COLO668 (cell line): ENCODE data around the gene TRIM72.
"Not testable (repeated sequence)": the region's sequence is repeated elsewhere in the genome, so short reads cannot be mapped to it uniquely, and the experiment has no call there.

Source experiments
- DNase-seq: peaks from one replicate; lab custom pipeline; 2025; ENCODE audit not compliant: unreplicated experiment; lab: John Stamatoyannopoulos, UW

Gene TRIM72

GRCh38 chr16:31190061-31190460 lies 23.9 kb upstream of the TRIM72 start:
- no peak for DNase-seq

- DNase-seq = no peak
Observed at GRCh38 chr16:31190818-31191444, 23.0 kb upstream of the TRIM72 start.

GRCh38 chr16:31191697-31192428 lies 22.1 kb upstream of the TRIM72 start:
- no peak for DNase-seq

- DNase-seq = no peak
Observed at GRCh38 chr16:31192856-31193642, 20.9 kb upstream of the TRIM72 start.

DNA sequence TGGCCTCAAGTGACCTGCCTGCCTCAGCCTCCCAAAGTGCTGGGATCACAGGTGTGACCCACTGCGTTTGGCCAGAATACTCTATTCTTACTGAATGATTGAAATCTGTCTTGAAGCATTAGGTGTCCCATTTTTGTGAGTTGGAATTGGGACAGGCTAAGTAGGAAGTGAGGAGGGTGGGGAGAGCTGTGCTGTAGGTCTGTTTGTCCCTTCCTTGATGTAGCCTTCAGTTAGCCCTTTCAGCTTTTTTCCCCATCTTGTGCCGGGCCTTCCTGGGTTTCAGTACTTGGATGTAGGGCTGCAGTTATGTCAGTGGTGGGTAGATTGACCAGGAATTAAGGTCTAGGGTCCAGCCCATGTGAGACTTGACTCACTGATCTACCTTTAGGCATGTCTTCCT lies 20.0 kb upstream of the TRIM72 start:
- no peak for DNase-seq

DNA sequence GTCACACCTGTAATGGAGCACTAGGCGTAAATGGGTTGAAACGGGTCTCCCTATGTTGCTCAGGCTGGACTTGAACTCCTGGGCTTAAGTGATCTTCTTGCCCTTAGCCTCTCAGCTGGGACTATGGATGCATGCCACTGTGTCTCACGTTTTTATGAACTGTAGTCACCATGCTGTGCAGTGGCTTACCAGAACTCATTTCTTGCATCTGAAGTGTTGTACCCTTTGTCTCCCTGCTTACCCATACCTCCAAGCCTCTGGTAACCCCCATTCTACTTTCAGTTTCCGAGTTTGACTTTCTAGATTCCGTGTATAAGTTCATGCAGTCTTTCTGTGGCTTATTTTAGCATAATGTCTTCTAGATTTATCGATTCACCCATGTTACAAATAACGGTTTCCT lies 19.0 kb upstream of the TRIM72 start:
- no peak for DNase-seq

DNA sequence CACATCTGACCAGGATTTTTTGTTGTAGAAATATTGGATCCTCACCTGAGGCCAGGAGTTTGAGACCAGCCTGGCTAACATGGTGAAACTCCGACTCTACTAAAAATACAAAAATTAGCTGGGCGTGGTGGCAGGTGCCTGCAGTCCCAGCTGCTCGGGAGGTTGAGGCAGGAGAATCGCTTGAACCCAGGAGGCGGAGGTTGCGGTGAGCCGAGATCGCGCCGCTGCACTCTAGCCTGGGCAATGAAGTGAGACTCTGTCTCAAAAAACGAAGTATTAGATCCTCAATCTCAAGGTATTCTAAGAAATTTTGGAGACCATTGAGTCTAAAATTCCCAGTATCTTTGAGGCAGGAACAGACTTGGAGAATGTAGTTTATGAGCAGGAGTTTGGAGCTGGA lies 18.1 kb upstream of the TRIM72 start:
- not testable (repeated sequence) for DNase-seq

DNA sequence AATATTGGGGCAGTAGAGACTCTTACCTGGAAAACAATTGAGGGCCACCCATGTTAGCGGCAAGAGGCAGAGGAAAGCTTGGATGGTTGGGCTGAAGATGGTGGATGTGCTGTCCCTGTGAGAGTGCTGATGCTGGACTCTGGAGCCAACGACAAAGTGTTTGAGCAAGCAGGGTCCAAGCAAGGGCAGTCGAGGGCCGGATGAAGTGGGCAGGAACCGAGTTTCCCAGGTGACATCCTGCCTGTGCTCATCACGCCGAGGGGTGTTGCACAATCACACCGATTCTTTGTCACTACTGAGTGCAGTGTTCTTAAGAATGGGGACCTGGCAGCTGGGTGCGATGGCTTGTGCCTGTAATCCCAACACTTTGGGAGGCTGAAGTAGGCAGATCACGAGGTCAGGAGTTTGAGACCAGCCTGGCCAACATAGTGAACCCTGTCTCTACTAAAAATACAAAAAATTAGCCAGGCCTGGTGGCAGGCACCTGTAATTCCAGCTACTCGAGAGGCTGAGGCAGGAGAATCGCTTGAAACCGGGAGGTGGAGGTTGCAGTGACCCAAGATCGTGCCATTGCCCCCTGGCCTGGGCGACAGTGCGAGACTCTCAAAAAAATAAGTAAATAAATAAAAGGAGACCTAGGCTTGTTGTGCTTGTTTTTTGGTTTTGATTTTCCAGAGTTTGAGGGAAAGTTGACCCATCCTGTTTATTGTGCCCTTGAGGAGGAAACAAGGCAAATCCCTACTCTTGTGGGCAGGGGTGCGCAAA lies 17.4 kb upstream of the TRIM72 start:
- no peak for DNase-seq

DNA sequence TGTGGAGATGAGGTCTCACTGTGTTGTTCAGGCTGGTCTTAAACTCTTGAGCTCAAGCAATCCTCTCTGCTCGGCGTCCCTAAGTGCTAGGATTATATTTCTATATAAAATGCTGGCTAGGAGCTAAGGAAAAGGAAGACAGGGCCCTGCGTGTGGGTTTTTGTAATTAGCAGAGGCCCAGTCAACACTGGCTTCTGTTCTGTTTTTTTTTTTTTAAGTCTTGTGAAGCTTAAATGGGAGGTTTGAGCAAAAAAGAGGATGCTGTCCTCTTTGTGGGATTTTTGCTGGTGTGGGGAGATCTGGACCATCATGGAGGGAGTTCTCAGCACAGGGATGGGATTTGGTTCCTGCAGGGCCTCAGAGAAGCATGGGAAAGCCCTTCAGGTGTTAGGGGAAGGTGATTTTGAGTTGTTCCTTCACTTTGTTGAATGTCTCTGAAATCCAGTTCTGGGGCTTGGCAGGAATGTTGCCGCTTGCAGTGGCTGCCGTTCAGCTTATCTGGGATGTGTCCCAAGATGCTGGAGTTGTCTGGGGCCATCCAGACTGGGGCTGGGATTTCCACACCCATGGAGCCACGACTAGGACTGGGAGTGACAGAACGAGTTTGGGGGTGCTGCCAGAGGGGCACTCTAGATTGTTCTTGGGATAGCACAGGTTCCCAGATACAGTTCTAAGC lies 15.6 kb upstream of the TRIM72 start:
- no peak for DNase-seq

- DNase-seq = no peak
Observed at GRCh38 chr16:31199430-31200041, 14.4 kb upstream of the TRIM72 start.

GRCh38 chr16:31200111-31200510 lies 13.8 kb upstream of the TRIM72 start:
- DNase-seq = not testable (repeated sequence)

- no peak for DNase-seq
Observed at GRCh38 chr16:31200821-31201568, 12.9 kb upstream of the TRIM72 start.

- peak; percentile 52 for DNase-seq
Observed at GRCh38 chr16:31201582-31202413, 12.1 kb upstream of the TRIM72 start.

DNA sequence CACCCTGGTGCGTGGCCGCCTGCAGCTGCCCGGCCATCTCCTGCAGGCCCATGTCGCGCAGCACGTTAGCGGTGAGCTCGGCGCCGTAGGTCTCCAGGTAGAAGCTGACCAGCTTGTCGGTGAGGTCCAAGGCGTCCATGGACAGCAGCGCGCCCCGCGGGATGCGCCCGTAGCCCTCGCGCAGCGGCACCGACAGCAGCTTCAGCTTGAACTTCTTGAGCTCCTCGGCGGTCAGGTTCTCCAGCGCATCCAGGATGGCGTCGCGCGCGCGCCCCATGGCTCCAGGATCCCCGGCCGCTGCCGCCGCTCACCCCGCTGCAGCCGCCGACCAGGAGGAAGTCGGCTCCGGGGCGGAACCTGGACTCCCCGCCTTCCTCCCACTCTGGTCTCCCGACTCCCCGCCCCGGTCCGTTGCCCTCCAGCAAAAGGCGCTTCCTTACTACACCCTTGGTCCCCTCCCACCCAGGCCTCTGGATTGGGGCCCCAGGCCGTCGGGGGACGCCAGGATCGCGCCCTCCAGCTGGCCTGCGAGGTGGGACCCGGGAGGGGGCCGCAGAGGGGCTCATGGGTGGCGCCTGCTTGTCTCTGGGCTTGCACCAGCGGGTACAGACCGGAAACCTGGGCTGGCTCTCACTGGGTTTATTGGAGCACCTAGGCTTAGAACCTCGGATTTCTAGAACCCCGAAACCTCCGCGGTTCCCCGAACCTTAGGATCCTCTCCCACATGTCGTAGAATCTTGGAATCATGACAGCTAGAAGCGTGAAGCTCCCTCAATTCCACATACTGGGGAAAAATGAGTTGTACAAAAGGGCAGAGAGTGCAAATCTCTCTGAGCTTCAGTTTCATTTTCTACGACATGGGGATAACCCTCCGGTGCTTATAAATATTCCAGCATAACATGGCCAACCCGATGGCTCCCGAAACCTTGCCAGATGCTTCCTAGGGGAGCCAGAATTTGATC lies 11.2 kb upstream of the TRIM72 start, which contains the start of gene PYCARD:
PYCARD (minus strand) TSS at position 347 of the 962 bp plus-strand sequence; CDS start at position 277, 70 bp downstream.
- peak; percentile 55 for DNase-seq

- no peak for DNase-seq
Observed at GRCh38 chr16:31204871-31205666, 8.8 kb upstream of the TRIM72 start.

GRCh38 chr16:31206776-31207175 lies 7.1 kb upstream of the TRIM72 start:
- DNase-seq = no peak

GRCh38 chr16:31213342-31213741 lies 577 bp upstream of the TRIM72 start:
- no peak for DNase-seq
